ENCODE results near the gene TEFM.

- TF ChIP-seq CTCF (IDR thresholded peaks at IDR 0.05): no peak
- TF ChIP-seq POLR2AphosphoS5 (IDR thresholded peaks at IDR 0.05): no peak
These were observed 14.2 kb upstream of the TEFM start for GRCh38 chr17:30920282-30920681.
